AG10803 (cell line): ENCODE data around the gene RPAP3.

Experiments
- DNase-seq: peaks from one replicate; pipeline ENCODE4 v3.0.0; 2010; ENCODE audit warnings: low read depth
- H3K4me3 ChIP-seq: 2 replicates; pipeline ENCODE4 v1.5.1; 2011; ENCODE audit warnings: mild to moderate bottlenecking, low read length, control low read depth
- CTCF ChIP-seq: conservative IDR thresholded peaks from 2 replicates; pipeline ENCODE4 v1.5.1; 2011; ENCODE audit warnings: mild to moderate bottlenecking, low read length, control low read depth, inconsistent platforms

The RPAP3 gene

GRCh38 chr12:47611906-47612305 lies 93.9 kb downstream of the RPAP3 start:
- no peak for DNase-seq

More at GRCh38 chr12:47611906-47612305, 93.9 kb downstream of the RPAP3 start:
- H3K4me3 ChIP-seq: no peak overlapping the region
- TF ChIP-seq CTCF: no peak
